Endothelial cell of umbilical vein (primary cell): Measurements from ENCODE around the gene KCNK13. TPM values are rescaled to one million over a fixed set of nuclear protein-coding genes. Genes with fewer than 3 reads are reported as not detected.

Source experiments
- BruUV-seq: library from RNA; stranded (reverse); fragments of 400-500 nt; replicated peaks from 2 replicates; lab custom pipeline; 2021; lab: Mats Ljungman, UMichigan
- CTCF ChIA-PET: fragments of 300-600, 350-600 bp; sonication (Branson Sonifier 250); formaldehyde crosslinking; loops from one replicate; lab custom pipeline; 2021; ENCODE audit warnings: antibody characterized with exemption, inconsistent platforms; lab: Charles Lee
- POLR2A ChIA-PET: fragments of 300-600, 350-600 bp; sonication (Branson Sonifier 250); formaldehyde crosslinking; loops from one replicate; lab custom pipeline; 2021; ENCODE audit warnings: antibody characterized with exemption, inconsistent platforms; lab: Charles Lee
- DNase-seq: peaks from one replicate; pipeline ENCODE4 v3.0.0-alpha.2; 2011; ENCODE audit warnings: low read depth, low spot score
- FAIRE-seq: peaks from 2 replicates; lab custom pipeline; 2011; peaks lifted over from hg19 to GRCh38; lab: Jason Lieb, UNC
- H2AFZ ChIP-seq: 2 replicates; pipeline ENCODE4 v1.6.0; 2012; ENCODE audit warnings: low read depth, low read length, control low read depth, inconsistent platforms
- H3K27ac ChIP-seq: 2 replicates; pipeline ENCODE4 v1.5.1; 2011; ENCODE audit warnings: low read depth, mild to moderate bottlenecking, control low read depth, low read length, moderate library complexity; ENCODE audit not compliant: insufficient read depth
- H3K27me3 ChIP-seq, 2 experiments: 2 replicates each; pipeline versions ENCODE4 v1.6.0 to v1.6.1; 2011; ENCODE audit warnings: low read length in 2 of 2, mixed read lengths in 1 of 2; ENCODE audit not compliant: control insufficient read depth in 2 of 2, insufficient read depth in 2 of 2
- H3K36me3 ChIP-seq, 2 experiments: 2 replicates in 1 of 2; 3 replicates in 1 of 2; pipeline ENCODE4 v1.5.1; 2011; ENCODE audit warnings: low read length in 2 of 2, mild to moderate bottlenecking in 1 of 2, moderate library complexity in 1 of 2; ENCODE audit not compliant: control insufficient read depth in 2 of 2, insufficient read depth in 2 of 2; ENCODE audit errors: extremely low read depth in 1 of 2
- H3K4me1 ChIP-seq: 3 replicates; pipeline ENCODE4 v1.5.1; 2011; ENCODE audit warnings: mild to moderate bottlenecking, low read length; ENCODE audit not compliant: control insufficient read depth, insufficient read depth; ENCODE audit errors: extremely low read depth
- H3K4me2 ChIP-seq: 2 replicates; pipeline ENCODE4 v1.6.1; 2011; ENCODE audit warnings: low read length, control low read depth, mixed read lengths; ENCODE audit not compliant: insufficient read depth
- H3K4me3 ChIP-seq, 3 experiments: fragments of 200-600 bp in 1 of 3; sonication (generic), shearing (Covaris generic) in 1 of 3; replicated peaks in 1 of 3; 2 replicates each; pipeline ENCODE4 v1.5.1; 2011 to 2016; ENCODE audit warnings: control low read depth in 3 of 3, low read length in 3 of 3, mild to moderate bottlenecking in 2 of 3, inconsistent platforms in 1 of 3, low read depth in 1 of 3, moderate library complexity in 1 of 3; ENCODE audit not compliant: insufficient read depth in 1 of 3
- H3K79me2 ChIP-seq: 2 replicates; pipeline ENCODE4 v1.6.0; 2012; ENCODE audit warnings: low read length, inconsistent platforms; ENCODE audit not compliant: control insufficient read depth, insufficient read depth
- H3K9ac ChIP-seq: replicated peaks from 2 replicates; pipeline ENCODE3; 2011; ENCODE audit warnings: low read length, control low read depth; ENCODE audit not compliant: insufficient read depth; ENCODE audit errors: extremely low read depth
- H3K9me1 ChIP-seq: replicated peaks from 3 replicates; pipeline ENCODE4 v1.6.0; 2011; ENCODE audit warnings: mild to moderate bottlenecking, low read length; ENCODE audit not compliant: control insufficient read depth, insufficient read depth; ENCODE audit errors: extremely low read depth
- H3K9me3 ChIP-seq: replicated peaks from 2 replicates; pipeline ENCODE4 v1.5.1; 2012; ENCODE audit warnings: low read length, inconsistent platforms; ENCODE audit not compliant: control insufficient read depth, insufficient read depth
- H4K20me1 ChIP-seq: replicated peaks from 2 replicates; pipeline ENCODE3; 2011; ENCODE audit warnings: mild to moderate bottlenecking, low read length; ENCODE audit not compliant: control insufficient read depth, insufficient read depth; ENCODE audit errors: extremely low read depth
- CTCF ChIP-seq, 2 donors: IDR thresholded peaks; 1 replicate in 1 of 2; 2 replicates in 1 of 2; pipeline ENCODE4 v1.5.1; 2011; ENCODE audit warnings: low read length in 2 of 2, mild to moderate bottlenecking in 2 of 2, moderate library complexity in 2 of 2, control low read depth in 1 of 2, inconsistent platforms in 1 of 2, low read depth in 1 of 2; ENCODE audit not compliant: insufficient read depth in 1 of 2; ENCODE audit errors: extremely low read depth in 1 of 2
- EZH2 ChIP-seq: IDR thresholded peaks from 2 replicates; pipeline ENCODE4 v1.6.1; 2012; ENCODE audit warnings: borderline replicate concordance, low read depth, mild to moderate bottlenecking, moderate library complexity, low read length, inconsistent platforms; ENCODE audit not compliant: severe bottlenecking
- FOS ChIP-seq: IDR thresholded peaks from 2 replicates; pipeline ENCODE4 v1.6.1; 2011; ENCODE audit warnings: mild to moderate bottlenecking, low read length, moderate library complexity, borderline replicate concordance; ENCODE audit not compliant: insufficient read depth
- GATA2 ChIP-seq: IDR thresholded peaks from 2 replicates; pipeline ENCODE4 v1.7.0; 2011; ENCODE audit warnings: low read depth, mild to moderate bottlenecking, moderate library complexity, mixed read lengths, low read length; ENCODE audit not compliant: insufficient read length, insufficient read depth
- JUN ChIP-seq: IDR thresholded peaks from 2 replicates; pipeline ENCODE4 v1.6.1; 2011; ENCODE audit warnings: borderline replicate concordance, low read depth; ENCODE audit not compliant: insufficient read length, insufficient read depth
- MAX ChIP-seq: IDR thresholded peaks from 2 replicates; pipeline ENCODE4 v1.6.1; 2011; ENCODE audit not compliant: insufficient read depth, insufficient read length
- MYC ChIP-seq: IDR thresholded peaks from one replicate; pipeline ENCODE4 v1.6.1; 2011; ENCODE audit warnings: mild to moderate bottlenecking, low read depth, low read length
- POLR2A ChIP-seq: IDR thresholded peaks from 2 replicates; pipeline ENCODE4 v1.6.1; 2012; ENCODE audit warnings: low read depth, mild to moderate bottlenecking, control low read depth, low read length
- POLR2AphosphoS5 ChIP-seq: IDR thresholded peaks from 2 replicates; pipeline ENCODE4 v1.6.1; 2012; ENCODE audit warnings: low read depth, mild to moderate bottlenecking, control low read depth, low read length, moderate library complexity; ENCODE audit not compliant: insufficient read depth
- dilution Hi-C: fragments of 300-500 bp; cut with MboI; formaldehyde crosslinking; loops from one replicate; pipeline ENCODE4 v1.15.0; 2019; ENCODE audit warnings: low sequenced_read_pairs; ENCODE audit not compliant: extremely low pct_ligation_motif_present
- intact Hi-C: fragments of 100-400 bp; cut with micrococcal nuclease; formaldehyde crosslinking; loops from one replicate; pipeline ENCODE4 v1.10.0; 2022
- polyA plus RNA-seq, 4 experiments: library from polyadenylated mRNA; depleted of rRNA in 3 of 4; stranded (reverse) in 3 of 4; unstranded in 1 of 4; fragments of >200 nt; gene quantifications; 2 replicates each; pipeline versions ENCODE4 v1.2.1 to v1.2.3, GENCODE V29; 2011 to 2012; ENCODE audit warnings: missing spikeins in 1 of 4
- total RNA-seq: library from RNA; stranded (reverse); gene quantifications from 2 replicates; pipeline ENCODE4 v1.2.3, GENCODE V29; 2021

KCNK13 gene
- total and polyA plus RNA-seq, 2 donors (not counting 3 experiments of a cell fraction or from before 2014, with no cell fraction given), result not detected

GRCh38 chr14:90159146-90159545 is 97.4 kb downstream of the KCNK13 start:
- Histone ChIP-seq H3K79me2 (no peaks in the 10 kb centered on the region), H3K27me3 (peaks cover 2 to 3% of the 10 kb centered on the region in 2 experiments), H2AFZ (no peak overlapping the region), H3K4me1 (no peaks in the 10 kb centered on the region), H3K36me3 (no peaks in the 10 kb centered on the region), H3K27ac (no peak overlapping the region), H3K4me2 (no peak overlapping the region), H3K4me3 (no peak overlapping the region), H3K9me1 (no peaks in the 10 kb centered on the region), H3K9ac (no peak overlapping the region), H3K9me3 (no peaks in the 10 kb centered on the region), H4K20me1 (no peaks in the 10 kb centered on the region)
- FAIRE-seq (no peak), DNase-seq (no peak)
- dilution Hi-C loops, result no loop called here
- intact Hi-C loops, result no loop called here
- BruUV-seq, result no TSS peak
- TF ChIP-seq FOS (no peak), EZH2 (no peak), JUN (no peak), MYC (no peak), GATA2 (no peak), POLR2AphosphoS5 (no peak), POLR2A (no peak), CTCF (IDR thresholded peaks at IDR 0.05; ENCODE audit: extremely low read depth in 1 of 2, insufficient read depth in 1 of 2, low read depth in 1 of 2, low read length in 2 of 2) (no peak), MAX (no peak)
- ChIA-PET CTCF (no interaction called here), POLR2A (no interaction called here)
